ENCODE results near the gene ZNF423. TPM values are rescaled to one million over a fixed set of nuclear protein-coding genes. Genes with fewer than 3 reads are reported as not detected.
"Not testable (repeated sequence)": the region's sequence is repeated elsewhere in the genome, so short reads cannot be mapped to it uniquely, and the experiment has no call there.

The ZNF423 gene
- total RNA-seq, 1 donor from 2014 or later = 0.35 TPM

DNA sequence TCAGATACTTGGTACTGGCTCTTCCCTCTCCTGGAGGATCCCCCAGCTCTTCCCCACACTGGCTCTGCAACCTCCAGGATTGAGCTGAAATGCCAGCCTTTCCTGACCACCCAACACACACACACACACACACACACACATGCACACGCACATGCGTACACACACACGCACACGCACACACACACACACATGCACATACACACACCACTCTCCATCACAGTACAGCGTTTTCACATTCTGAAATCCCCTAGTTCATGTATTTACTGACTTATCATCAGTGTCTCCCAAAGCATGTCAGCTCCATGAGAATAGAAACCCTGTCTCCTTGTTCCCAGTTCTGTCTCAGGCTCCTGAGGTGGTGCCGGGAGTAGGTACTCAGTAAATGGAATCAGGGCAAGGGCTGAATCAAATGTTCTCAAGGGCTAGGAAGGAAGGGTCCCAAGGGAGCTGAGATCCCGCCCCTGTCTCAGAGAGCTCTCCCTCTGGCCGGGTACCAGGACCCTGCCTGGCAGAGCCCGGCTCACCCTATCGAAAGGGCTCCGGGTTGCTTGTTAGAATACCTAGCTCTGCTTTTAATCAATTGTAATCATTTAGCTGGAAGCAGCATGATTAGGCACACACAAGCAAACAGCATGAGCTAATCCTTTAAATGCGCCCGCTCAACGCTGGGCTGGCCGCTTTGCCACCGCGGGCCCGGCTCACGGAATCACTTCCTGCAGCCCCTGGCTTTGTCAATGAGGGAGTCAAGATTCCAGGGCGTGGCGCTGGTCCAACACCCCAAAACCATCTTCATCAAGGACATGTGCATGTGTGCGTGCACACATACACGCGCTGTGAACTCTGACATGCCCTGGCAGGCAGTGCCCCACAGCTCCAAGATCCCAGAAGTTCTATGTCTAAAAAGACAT, 341.6 kb downstream of the ZNF423 start:
- DNase-seq (ENCODE audit: low read depth) = no peak

- DNase-seq (ENCODE audit: low read depth) = no peak
These were observed 342.9 kb downstream of the ZNF423 start for GRCh38 chr16:49513040-49513439.

GRCh38 chr16:49510654-49511305, 345.1 kb downstream of the ZNF423 start:
- DNase-seq (ENCODE audit: low read depth) = no peak

DNA sequence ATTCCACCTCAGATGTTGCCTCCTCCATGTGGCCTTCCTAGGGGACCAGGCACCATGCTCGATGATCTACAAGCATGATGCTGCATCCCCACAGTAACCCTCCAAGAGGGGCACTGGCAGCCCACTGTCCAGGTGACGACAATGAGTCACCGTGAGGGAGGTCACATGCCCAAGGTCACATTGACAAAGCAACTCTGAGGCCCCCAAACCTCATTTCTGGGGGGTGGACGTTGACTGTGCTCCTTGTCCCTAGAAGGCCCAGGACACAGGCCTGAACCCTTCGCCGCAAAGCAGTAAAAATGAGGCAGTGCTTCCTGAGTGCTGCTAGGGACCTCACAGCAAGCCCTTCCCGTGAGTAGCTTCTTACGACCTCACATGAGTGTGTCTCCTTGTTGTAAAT, 345.8 kb downstream of the ZNF423 start:
- no peak for DNase-seq (ENCODE audit: low read depth)

GRCh38 chr16:49506058-49507013, 349.6 kb downstream of the ZNF423 start:
- DNase-seq (ENCODE audit: low read depth) = not testable (repeated sequence)

DNA sequence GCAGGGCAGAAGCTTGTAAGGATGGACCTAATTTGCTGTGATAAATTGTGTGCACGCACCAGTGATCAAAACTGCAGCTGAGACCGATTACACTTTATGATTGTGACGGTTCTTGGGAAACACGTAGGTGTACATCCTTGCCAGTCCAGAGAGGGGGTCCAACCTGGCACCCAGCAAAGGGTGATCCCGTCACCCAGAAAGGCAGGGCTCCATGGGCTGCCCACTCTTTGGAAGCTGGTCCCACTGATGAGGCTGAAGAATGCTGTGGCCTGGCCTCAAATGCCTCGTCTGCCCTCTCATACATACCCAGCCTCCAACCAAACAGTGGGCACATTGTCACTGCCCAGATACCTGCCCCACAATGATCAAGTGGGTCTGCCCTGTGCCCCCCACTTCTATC, 350.4 kb downstream of the ZNF423 start:
- DNase-seq (ENCODE audit: low read depth) = no peak

DNA sequence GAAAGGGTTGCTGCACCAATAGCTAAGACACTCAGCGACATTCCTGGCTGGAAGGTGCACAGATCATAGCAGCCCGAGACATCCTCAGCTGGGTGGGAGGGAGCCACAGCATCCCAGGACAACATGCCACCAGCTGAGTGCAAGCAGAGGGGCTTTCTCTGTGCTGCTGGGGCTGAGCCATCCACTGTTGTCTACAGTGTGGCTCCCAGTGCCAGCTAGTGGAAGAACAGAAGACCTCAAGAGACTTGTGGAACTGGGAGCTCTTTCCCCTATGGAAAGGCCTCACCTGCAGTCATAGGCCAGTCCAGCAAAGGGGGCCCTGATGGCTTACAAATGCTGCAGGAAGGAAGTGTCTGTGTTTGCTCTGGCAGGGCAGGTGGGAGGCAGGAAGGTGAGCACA, 351.3 kb downstream of the ZNF423 start:
- DNase-seq (ENCODE audit: low read depth) = no peak

DNA sequence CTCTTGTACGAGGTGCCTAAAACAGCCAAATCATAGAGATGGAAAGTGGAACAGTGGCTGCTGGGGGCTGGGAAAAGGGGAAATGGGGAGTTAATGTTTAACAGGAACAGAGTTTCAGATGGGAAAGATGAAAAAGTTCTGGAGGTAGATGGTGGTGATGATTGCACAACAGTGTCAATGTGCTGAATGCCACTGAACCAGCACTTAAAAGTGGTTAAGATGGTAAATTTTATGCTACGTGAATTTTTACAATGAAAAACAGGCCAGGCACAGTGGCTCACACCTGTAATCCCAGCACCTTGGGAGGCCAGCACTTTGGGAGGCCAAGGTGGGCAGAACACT, 351.9 kb downstream of the ZNF423 start:
- peak; percentile 2 for DNase-seq (ENCODE audit: low read depth)

GRCh38 chr16:49503256-49504022, 352.5 kb downstream of the ZNF423 start:
- no peak for DNase-seq (ENCODE audit: low read depth)

GRCh38 chr16:49502136-49502881, 353.6 kb downstream of the ZNF423 start:
- DNase-seq (ENCODE audit: low read depth) = no peak

DNA sequence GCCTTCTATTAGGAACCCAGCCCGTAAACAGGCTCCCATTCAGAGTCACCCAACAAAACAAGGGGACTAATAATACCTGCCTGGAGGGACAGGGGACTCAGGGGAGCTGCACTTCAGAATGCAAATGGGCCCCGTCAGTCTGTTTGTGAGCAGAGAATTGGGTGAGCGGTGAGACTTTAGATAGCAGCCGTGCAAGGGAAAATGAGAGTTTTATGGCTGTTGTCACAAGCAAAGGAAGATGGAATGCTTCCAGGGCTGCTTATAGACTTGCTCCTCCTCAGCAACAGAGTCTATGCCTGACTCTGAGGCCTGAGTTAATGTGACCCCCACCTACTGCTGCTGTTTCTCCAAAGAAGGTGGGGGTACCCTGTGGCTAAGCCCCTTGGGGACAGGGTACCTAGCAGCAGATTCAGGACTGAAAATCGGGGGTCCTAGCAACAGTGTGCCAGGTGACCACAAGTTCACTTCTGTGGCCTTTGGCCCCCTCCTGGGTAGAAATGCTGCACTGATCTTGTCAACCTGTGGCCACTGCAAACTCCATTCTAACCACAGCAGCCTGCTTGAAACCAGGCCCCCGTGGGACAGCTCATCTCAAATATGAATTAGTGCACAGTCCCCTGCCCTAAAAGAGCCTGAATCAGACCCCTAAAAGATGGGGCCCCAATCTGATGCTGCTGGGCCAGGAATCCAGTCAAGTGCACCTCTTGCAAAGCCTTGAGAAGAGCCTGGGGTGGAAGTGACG, 355.9 kb downstream of the ZNF423 start:
- DNase-seq (ENCODE audit: low read depth) = no peak

DNA sequence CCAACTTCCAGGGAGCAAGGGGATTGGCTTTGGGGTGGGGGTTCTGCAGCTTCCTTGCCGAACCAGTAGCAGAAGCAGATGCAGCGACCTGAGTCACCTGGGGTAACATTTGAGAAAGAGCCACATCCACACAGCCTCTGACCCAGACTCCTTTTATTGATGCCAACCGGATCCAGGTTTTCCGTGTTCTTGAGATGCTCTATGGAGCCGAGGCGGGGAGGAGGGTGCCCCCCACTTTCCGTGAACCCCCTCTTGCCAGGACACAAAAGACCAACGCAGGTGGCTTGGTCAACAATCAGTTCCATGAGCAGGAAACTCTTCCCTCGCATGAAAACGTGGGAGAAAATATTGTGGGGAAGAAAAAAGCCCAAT, 356.5 kb downstream of the ZNF423 start:
- no peak for DNase-seq (ENCODE audit: low read depth)

GRCh38 chr16:49498666-49499413, 357.1 kb downstream of the ZNF423 start:
- DNase-seq (ENCODE audit: low read depth) = no peak

DNA sequence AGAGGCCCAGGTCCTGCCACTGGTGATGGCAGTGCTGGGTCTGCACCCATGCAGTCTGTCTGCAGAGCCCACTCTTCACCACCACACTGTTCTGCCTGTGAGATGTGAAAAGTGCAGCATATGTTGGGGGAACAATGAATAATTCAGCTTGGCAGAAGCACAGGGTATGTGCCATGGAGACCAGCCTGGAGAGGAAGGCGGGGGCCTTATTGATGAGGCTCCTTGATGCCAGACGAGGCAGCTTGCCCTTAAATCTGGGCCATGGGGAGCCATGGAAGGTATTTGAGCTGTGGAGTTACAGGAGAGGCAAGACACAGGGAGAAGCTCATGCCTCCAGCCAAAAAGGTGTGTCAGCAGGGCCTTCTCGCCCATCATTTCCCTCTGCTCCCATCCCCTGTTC, 357.6 kb downstream of the ZNF423 start:
- DNase-seq (ENCODE audit: low read depth) = no peak

GRCh38 chr16:49497466-49497865, 358.4 kb downstream of the ZNF423 start:
- DNase-seq (ENCODE audit: low read depth) = no peak

GRCh38 chr16:49496656-49497055, 359.3 kb downstream of the ZNF423 start:
- DNase-seq (ENCODE audit: low read depth) = no peak

GRCh38 chr16:49495596-49496355, 360.1 kb downstream of the ZNF423 start:
- no peak for DNase-seq (ENCODE audit: low read depth)

DNA sequence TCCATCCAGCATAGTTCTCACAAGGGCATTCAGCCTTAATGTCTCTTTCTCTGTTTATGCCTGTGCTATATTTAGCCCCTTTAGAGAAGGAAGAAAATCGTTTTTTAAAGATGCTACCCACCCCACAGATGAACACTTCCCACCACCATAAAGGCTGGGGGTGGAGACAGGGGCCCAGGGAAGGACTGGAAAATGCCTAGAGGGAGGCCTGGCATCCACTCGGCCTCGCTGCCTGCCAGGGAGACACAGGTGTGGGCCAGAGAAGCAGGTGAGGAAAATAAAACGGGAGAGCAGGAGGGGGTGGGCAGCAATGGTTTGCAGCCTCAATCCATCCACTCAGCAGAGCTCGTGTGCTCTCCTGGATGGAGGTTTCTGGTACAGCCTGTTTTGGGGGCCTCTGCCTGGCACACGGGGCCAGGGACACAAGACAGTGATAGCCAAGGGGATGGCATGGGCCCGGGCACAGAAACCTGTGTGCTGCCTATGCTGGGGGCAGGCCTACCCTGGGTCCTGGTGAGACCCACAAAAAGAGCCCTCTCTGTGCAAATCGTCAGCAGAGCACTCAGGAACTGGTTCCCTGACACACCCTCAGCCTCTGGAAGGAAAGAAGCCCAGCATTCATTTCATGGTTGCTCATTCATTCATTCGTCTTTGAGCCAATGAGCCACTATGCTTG, 360.9 kb downstream of the ZNF423 start:
- DNase-seq (ENCODE audit: low read depth) = no peak

Data from renal cortical epithelial cell (primary cell).